Effector memory CD4-positive, alpha-beta T cell (primary cell): Measurements from ENCODE around the gene SMIM41.

ENCODE experiments used
- DNase-seq, 3 donors: peaks; one replicate each; pipeline ENCODE4 v3.0.0-alpha.2; 2020
- H3K27ac ChIP-seq: 2 replicates; pipeline ENCODE4 v1.7.0; 2013; ENCODE audit warnings: mild to moderate bottlenecking, low read length, moderate library complexity; ENCODE audit not compliant: insufficient read depth, poor library complexity, severe bottlenecking
- H3K27me3 ChIP-seq: replicated peaks from 2 replicates; pipeline ENCODE4 v1.7.0; 2013; ENCODE audit warnings: mild to moderate bottlenecking, low read length; ENCODE audit not compliant: insufficient read depth, control insufficient read depth, poor library complexity, severe bottlenecking
- H3K36me3 ChIP-seq: 2 replicates; pipeline ENCODE4 v1.7.0; 2013; ENCODE audit warnings: mild to moderate bottlenecking, low read length, moderate library complexity; ENCODE audit not compliant: control insufficient read depth, insufficient read depth
- H3K4me1 ChIP-seq: 2 replicates; pipeline ENCODE4 v1.7.0; 2013; ENCODE audit warnings: low read length, mild to moderate bottlenecking; ENCODE audit not compliant: control insufficient read depth, insufficient read depth, poor library complexity, severe bottlenecking
- H3K4me3 ChIP-seq: 2 replicates; pipeline ENCODE4 v1.7.0; 2013; ENCODE audit warnings: low read length, low read depth, mild to moderate bottlenecking; ENCODE audit not compliant: insufficient read depth, poor library complexity, severe bottlenecking
- H3K9me3 ChIP-seq: 2 replicates; pipeline ENCODE4 v1.7.0; 2013; ENCODE audit warnings: mild to moderate bottlenecking, low read length, moderate library complexity; ENCODE audit not compliant: control insufficient read depth
- total RNA-seq, 3 donors: gene quantifications; one replicate each; lab custom pipeline; 2026; lab: John Stamatoyannopoulos, UW

The SMIM41 gene
- 0.09 to 0.39 (median 0.35) reads per million in 3 donors for total RNA-seq

DNA sequence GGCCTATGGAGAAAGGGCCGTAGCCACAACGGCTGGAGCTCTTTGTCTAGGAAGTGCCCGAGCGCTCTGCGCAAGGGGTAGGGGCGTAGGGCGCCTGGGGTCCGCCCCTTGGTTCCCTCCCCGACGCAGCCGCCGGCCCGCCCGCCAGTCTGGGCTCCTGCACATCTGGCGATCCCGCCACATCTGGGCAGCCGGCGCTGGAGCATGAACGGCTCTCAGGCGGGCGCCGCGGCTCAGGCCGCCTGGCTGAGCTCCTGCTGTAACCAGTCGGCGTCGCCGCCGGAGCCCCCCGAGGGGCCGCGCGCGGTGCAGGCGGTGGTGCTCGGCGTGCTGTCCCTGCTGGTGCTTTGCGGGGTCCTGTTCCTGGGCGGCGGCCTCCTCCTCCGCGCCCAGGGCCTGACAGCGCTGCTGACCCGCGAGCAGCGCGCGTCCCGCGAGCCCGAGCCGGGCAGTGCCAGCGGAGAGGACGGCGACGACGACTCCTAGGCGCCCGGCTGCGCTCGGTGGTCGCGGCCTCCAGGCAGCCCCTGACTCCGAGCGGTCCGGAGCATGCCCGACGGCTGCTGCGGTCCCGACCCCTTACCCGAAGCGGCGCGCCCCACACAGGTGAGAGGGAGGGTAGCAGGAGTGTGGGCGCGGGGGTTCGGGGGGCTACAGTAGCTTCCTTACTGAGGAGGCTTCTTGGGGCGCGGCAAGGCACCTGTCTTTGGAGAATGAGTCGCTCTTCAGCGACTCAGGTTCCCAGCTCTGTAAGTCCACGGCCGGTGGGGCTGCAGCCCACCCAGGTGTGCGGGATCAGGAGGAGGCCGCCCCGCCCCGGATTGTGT lies at the start of gene SMIM41:
TSS of gene SMIM41 (plus strand) at position 129 of the 827 bp plus-strand sequence. CDS start at position 205, 76 bp downstream.
- Histone ChIP-seq H3K36me3 (peaks cover 35% of the 10 kb centered on the region), H3K27ac (no peak within 1 kb of the TSS), H3K9me3 (no peaks in the 10 kb centered on the region), H3K27me3 (no peaks in the 10 kb centered on the region), H3K4me1 (peaks cover 6% of the 10 kb centered on the region), H3K4me3 (no peak within 1 kb of the TSS)
- no peak for DNase-seq

- H3K36me3 ChIP-seq, result no peaks in the 10 kb centered on the region
- DNase-seq, result no peak
- no peaks in the 10 kb centered on the region for H3K27me3 ChIP-seq
- peaks cover 21% of the 10 kb centered on the region for H3K4me1 ChIP-seq
- H3K4me3 ChIP-seq, result peak overlapping the region; percentile 41
- H3K9me3 ChIP-seq, result no peaks in the 10 kb centered on the region
- peak overlapping the region; percentile 73 for H3K27ac ChIP-seq
Measured at GRCh38 chr12:52032446-52032803, 47.1 kb upstream of the SMIM41 start.

DNA sequence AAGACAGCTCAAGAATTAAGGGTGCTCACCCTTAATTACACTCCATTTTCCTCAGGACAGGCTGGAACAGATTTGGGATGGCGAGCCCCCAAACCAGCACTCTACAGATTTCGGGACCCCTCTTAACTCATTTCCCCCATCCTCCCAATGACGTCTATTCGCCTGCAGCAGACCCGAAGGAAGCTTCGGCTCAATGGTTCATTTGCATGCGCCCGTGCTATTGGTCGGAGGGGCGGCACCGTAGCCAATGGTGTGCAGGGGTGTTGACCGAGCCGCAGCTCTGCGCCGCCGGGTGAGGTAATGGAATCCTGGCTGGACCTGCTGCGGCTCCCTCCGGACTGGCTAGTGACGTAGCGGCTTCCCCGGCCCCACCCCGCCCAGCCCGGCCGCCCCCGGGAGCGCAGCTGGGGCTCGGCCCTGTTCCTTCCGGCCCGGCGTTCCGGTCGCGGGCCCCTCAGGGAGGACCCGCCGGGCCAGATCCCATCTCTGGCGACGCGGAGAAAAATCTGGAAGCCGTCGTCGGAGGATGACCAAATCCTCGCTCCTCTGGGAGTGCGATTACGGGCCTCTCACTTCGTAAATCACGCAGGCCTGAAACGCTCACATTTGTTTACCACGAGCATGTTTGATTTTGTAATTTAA lies 46.6 kb upstream of the SMIM41 start:
- peak; percentile 87 to 92 (median 88) for DNase-seq
- H3K4me3 ChIP-seq, result peak overlapping the region; percentile 41
- H3K36me3 ChIP-seq, result no peaks in the 10 kb centered on the region
- H3K27me3 ChIP-seq, result no peaks in the 10 kb centered on the region
- peaks cover 24% of the 10 kb centered on the region for H3K4me1 ChIP-seq
- no peaks in the 10 kb centered on the region for H3K9me3 ChIP-seq
- peak overlapping the region; percentile 73 for H3K27ac ChIP-seq

- no peak for DNase-seq
- no peaks in the 10 kb centered on the region for H3K36me3 ChIP-seq
- H3K27ac ChIP-seq, result peak overlapping the region; percentile 73
- peak overlapping the region; percentile 41 for H3K4me3 ChIP-seq
- H3K4me1 ChIP-seq, result peaks cover 24% of the 10 kb centered on the region
- no peaks in the 10 kb centered on the region for H3K27me3 ChIP-seq
- no peaks in the 10 kb centered on the region for H3K9me3 ChIP-seq
Measured at GRCh38 chr12:52033446-52034140, 45.9 kb upstream of the SMIM41 start.

DNA sequence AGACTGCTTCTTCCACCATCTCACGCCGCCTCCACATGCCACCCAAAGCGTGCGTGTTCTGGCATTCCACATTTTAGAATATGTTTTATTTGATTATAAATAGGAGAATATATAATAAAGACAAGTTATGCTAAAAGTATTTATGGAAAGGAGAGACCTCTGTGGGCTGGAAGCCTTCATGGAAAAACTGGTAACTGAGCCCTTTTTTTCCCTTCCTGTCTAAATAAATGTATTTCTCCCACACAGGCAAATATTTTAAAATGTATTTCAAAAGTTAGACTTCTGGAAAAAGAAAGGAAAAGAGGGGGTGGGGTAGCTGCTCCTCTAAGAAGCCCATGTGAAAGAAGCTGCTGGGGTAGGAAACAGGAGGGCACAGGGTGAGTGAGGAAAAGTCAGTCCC lies 44.3 kb upstream of the SMIM41 start:
- Histone ChIP-seq H3K27me3 (no peaks in the 10 kb centered on the region), H3K9me3 (no peaks in the 10 kb centered on the region), H3K27ac (no peak overlapping the region), H3K4me1 (peaks cover 24% of the 10 kb centered on the region), H3K36me3 (no peaks in the 10 kb centered on the region), H3K4me3 (no peak overlapping the region)
- DNase-seq, result no peak

- no peak for DNase-seq
- Histone ChIP-seq H3K27me3 (no peaks in the 10 kb centered on the region), H3K9me3 (no peaks in the 10 kb centered on the region), H3K36me3 (no peaks in the 10 kb centered on the region), H3K4me1 (peaks cover 24% of the 10 kb centered on the region), H3K4me3 (no peak overlapping the region), H3K27ac (no peak overlapping the region)
Measured at GRCh38 chr12:52035926-52036325, 43.6 kb upstream of the SMIM41 start.

- Histone ChIP-seq H3K36me3 (no peaks in the 10 kb centered on the region), H3K27ac (peak overlapping the region; percentile 54), H3K4me1 (peaks cover 24% of the 10 kb centered on the region), H3K27me3 (no peaks in the 10 kb centered on the region), H3K4me3 (peak overlapping the region; percentile 22), H3K9me3 (no peaks in the 10 kb centered on the region)
- peak; percentile 86 to 88 (median 86) for DNase-seq
Measured at GRCh38 chr12:52036587-52037171, 42.8 kb upstream of the SMIM41 start.

DNA sequence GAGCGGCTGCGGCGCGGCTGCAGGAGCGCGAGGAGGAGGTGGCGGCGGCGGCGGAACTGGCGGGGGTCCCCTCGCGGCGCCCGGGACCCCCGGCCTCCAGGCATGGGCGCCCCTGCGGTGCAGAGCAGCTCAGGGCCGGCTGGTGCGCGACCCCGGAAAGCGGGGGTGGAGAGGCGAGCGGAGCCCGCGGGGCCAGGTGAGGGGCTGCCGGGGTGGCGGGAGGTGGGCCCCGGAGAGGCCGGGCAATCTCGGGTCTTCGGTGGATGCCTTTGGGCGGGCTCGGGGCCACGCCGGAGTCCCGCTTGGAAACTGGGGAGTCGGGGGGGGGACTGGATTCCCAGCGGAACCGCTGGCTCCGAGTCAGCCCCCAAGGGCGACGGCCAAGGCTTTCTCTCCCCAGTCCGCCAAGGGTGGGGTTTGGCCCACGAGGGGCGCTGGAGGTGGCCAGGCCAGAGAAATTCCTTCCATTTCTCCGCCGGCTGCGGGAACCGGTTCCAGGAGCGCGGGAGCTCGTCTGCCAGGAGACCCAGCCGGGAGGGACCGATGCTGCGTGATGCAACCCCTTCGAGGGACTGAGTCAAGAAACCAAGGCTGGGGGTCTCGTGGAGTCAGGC lies 42.1 kb upstream of the SMIM41 start:
- H3K27ac ChIP-seq, result peak overlapping the region; percentile 3
- no peak for DNase-seq
- no peaks in the 10 kb centered on the region for H3K27me3 ChIP-seq
- H3K4me3 ChIP-seq, result peak overlapping the region; percentile 44
- no peaks in the 10 kb centered on the region for H3K9me3 ChIP-seq
- no peaks in the 10 kb centered on the region for H3K36me3 ChIP-seq
- peaks cover 30% of the 10 kb centered on the region for H3K4me1 ChIP-seq

GRCh38 chr12:52038447-52038846 lies 41.1 kb upstream of the SMIM41 start:
- Histone ChIP-seq H3K27ac (no peak overlapping the region), H3K4me3 (no peak overlapping the region), H3K9me3 (no peaks in the 10 kb centered on the region), H3K36me3 (no peaks in the 10 kb centered on the region), H3K4me1 (peaks cover 26% of the 10 kb centered on the region), H3K27me3 (no peaks in the 10 kb centered on the region)
- DNase-seq, result no peak
